HepG2 (cell line): ENCODE data around the gene FOCAD. TPM values are rescaled to one million over a fixed set of nuclear protein-coding genes. Genes with fewer than 3 reads are reported as not detected.

Source experiments
- ASH2L ChIP-seq: fragments of 300-600, 200-600 bp; sonication (generic); IDR thresholded peaks from 2 replicates; pipeline ENCODE4 v1.7.0; 2017; ENCODE audit warnings: low read depth, mild to moderate bottlenecking, moderate library complexity, mixed read lengths, low read length; ENCODE audit not compliant: insufficient read length
- ATM ChIP-seq: fragments of 450-650 bp; IDR thresholded peaks from 2 replicates; pipeline ENCODE4 v1.7.1; 2017; ENCODE audit warnings: mild to moderate bottlenecking, borderline replicate concordance
- CEBPG ChIP-seq: IDR thresholded peaks from 2 replicates; pipeline ENCODE4 v1.6.1; 2016
- HOXA3 ChIP-seq: sonication (generic); formaldehyde crosslinking; IDR thresholded peaks from 2 replicates; pipeline ENCODE4 v1.5.0; 2020; ENCODE audit warnings: missing genetic modification reagents
- IRF1 ChIP-seq: sonication (generic); formaldehyde crosslinking; IDR thresholded peaks from 2 replicates; pipeline ENCODE4 v1.4.0; 2020; ENCODE audit warnings: low read depth, mild to moderate bottlenecking, missing genetic modification reagents
- IRX3 ChIP-seq: sonication (generic); formaldehyde crosslinking; IDR thresholded peaks from 2 replicates; pipeline ENCODE4 v1.8.1; 2023; ENCODE audit warnings: mild to moderate bottlenecking, low read depth, missing genetic modification reagents, borderline replicate concordance
- KLF11 ChIP-seq: IDR thresholded peaks from 2 replicates; pipeline ENCODE4 v1.6.1; 2016; ENCODE audit warnings: missing compliant biosample characterization
- ONECUT2 ChIP-seq: sonication (generic); formaldehyde crosslinking; IDR thresholded peaks from 2 replicates; pipeline ENCODE4 v1.4.0; 2020; ENCODE audit warnings: missing genetic modification reagents
- SIN3B ChIP-seq: fragments of 150-350 bp; IDR thresholded peaks from 2 replicates; pipeline ENCODE4 v1.6.1; 2014; ENCODE audit warnings: low read length
- SMARCC2 ChIP-seq: fragments of 450-650 bp; IDR thresholded peaks from 2 replicates; pipeline ENCODE4 v1.6.1; 2017; ENCODE audit warnings: antibody characterized with exemption, mild to moderate bottlenecking
- TFDP1 ChIP-seq: IDR thresholded peaks from 2 replicates; pipeline ENCODE4 v1.6.1; 2016; ENCODE audit warnings: missing compliant biosample characterization, missing genetic modification reagents, borderline replicate concordance
- ZBTB3 ChIP-seq: sonication (generic); formaldehyde crosslinking; IDR thresholded peaks from 2 replicates; pipeline ENCODE4 v1.4.0; 2020; ENCODE audit warnings: low read depth, mild to moderate bottlenecking, moderate library complexity, missing genetic modification reagents, borderline replicate concordance
- ZFP1 ChIP-seq: IDR thresholded peaks from 2 replicates; pipeline ENCODE4 v1.6.1; 2016
- ZFP90 ChIP-seq: sonication (generic); formaldehyde crosslinking; IDR thresholded peaks from 2 replicates; pipeline ENCODE4 v1.8.0; 2022; ENCODE audit warnings: missing genetic modification reagents, mild to moderate bottlenecking, inconsistent platforms, borderline replicate concordance
- ZNF234 ChIP-seq: sonication (generic); formaldehyde crosslinking; conservative IDR thresholded peaks from 2 replicates; pipeline ENCODE4 v1.5.1; 2020; ENCODE audit warnings: mild to moderate bottlenecking, missing genetic modification reagents
- ZNF431 ChIP-seq: sonication (generic); formaldehyde crosslinking; IDR thresholded peaks from 2 replicates; pipeline ENCODE4 v1.9.0; 2022; ENCODE audit warnings: missing genetic modification reagents, low read depth, mild to moderate bottlenecking, borderline replicate concordance
- ZNF580 ChIP-seq: IDR thresholded peaks from 2 replicates; pipeline ENCODE4 v1.6.1; 2016; ENCODE audit warnings: low read depth, borderline replicate concordance
- ZNF589 ChIP-seq: sonication (generic); formaldehyde crosslinking; conservative IDR thresholded peaks from 2 replicates; pipeline ENCODE4 v1.8.0; 2022; ENCODE audit warnings: mild to moderate bottlenecking, moderate library complexity, missing genetic modification reagents
- ZNF598 ChIP-seq: sonication (generic); formaldehyde crosslinking; IDR thresholded peaks from 2 replicates; pipeline ENCODE4 v1.5.1; 2020; ENCODE audit warnings: mild to moderate bottlenecking, missing genetic modification reagents, borderline replicate concordance
- ZNF766 ChIP-seq: sonication (generic); formaldehyde crosslinking; IDR thresholded peaks from 2 replicates; pipeline ENCODE4 v1.5.0; 2020; ENCODE audit warnings: missing genetic modification reagents, borderline replicate concordance
- ZNF850 ChIP-seq: sonication (generic); formaldehyde crosslinking; conservative IDR thresholded peaks from 2 replicates; pipeline ENCODE4 v1.9.0; 2021; ENCODE audit warnings: mild to moderate bottlenecking, missing genetic modification reagents
- polyA plus RNA-seq, 8 experiments: library from polyadenylated mRNA; depleted of rRNA in 3 of 8; stranded (reverse) in 7 of 8; unstranded in 1 of 8; fragments of >200 nt; fragmentation: Illumina TruSeq in 4 of 8; extraction: Trizol in 4 of 8; gene quantifications; 2 replicates each; pipeline versions ENCODE4 v1.2.1 to v1.2.3, GENCODE V29; 2011 to 2016; ENCODE audit warnings: low read depth in 4 of 8, missing spikeins in 1 of 8, mixed read lengths in 1 of 8; ENCODE audit not compliant: insufficient read depth in 1 of 8
- total RNA-seq, 5 experiments: library from RNA; depleted of rRNA; stranded (reverse); fragments of >200 nt; fragmentation: Illumina TruSeq; extraction: Trizol; gene quantifications; 2 replicates each; pipeline ENCODE4 v1.2.3, GENCODE V29; 2016; ENCODE audit warnings: low read depth in 1 of 5
- TF ChIP-seq, protein P1 (sequence below): sonication (generic); formaldehyde crosslinking; IDR thresholded peaks from 2 replicates; pipeline ENCODE4 v1.4.0; 2020; ENCODE audit warnings: missing genetic modification reagents
- TF ChIP-seq, protein P2 (sequence below): sonication (generic); formaldehyde crosslinking; IDR thresholded peaks from 2 replicates; pipeline ENCODE4 v1.8.0; 2022; ENCODE audit warnings: missing genetic modification reagents, mild to moderate bottlenecking, borderline replicate concordance

The FOCAD gene
- total and polyA plus RNA-seq, 2 of the 13 experiments (the other 11 are each of a cell fraction or from before 2014, with no cell fraction given): 18.0 to 31.1 TPM

DNA sequence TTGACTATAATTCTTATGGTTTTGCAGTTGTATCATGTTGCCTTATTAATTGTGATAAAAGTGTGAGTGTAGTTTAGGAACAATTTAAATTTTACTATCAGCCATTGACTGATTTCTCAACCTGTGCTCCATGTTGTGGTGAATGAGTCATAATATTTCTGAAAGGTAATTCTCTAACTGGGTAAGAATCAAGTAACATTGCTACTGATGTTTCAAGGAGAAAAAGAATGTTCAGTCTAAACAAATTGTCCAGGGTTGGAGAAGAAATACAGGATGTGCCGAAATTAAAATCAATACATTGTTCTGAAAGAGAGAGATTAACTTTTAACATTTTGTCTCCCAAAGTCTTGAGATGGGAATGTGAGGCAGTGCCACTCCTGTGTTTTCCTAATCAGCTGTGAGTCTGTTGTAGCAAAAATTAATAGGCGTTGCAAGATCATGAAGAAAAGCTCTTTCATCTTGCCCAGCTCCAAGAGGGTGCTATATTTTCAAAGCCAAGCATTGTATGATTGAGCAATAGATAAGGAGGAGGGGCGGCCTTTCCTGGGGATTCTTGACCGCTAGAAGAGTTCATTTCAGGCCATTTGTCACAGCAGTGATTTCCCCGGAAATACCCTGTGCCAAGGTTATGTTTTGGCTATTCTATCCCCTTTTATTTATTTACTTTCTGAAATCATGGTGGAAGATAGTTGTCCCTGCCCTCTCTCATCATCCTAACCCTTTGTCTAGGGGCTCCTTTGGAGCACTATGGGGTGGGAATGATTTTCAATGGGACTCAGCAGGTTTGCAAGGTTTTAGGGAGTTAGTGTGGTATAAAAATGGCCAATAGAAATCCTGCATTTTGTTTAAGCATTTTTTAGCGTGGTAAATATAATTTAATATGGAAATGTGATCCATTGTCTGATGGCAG is 151.6 kb downstream of the FOCAD start (continued):
- TF ChIP-seq TFDP1 (CRISPR knock-in tag) (no peak), ATM (no peak), ONECUT2 (CRISPR knock-in tag) (peak; percentile 22; the same call in 1 of the 2 replicates), CEBPG (CRISPR knock-in tag) (peak; percentile 94), ASH2L (no peak), ZNF234 (CRISPR knock-in tag) (no peak), IRF1 (CRISPR knock-in tag) (no peak), ZNF580 (0 out of 2 replicates have a peak, but pooled peaks have one; percentile 45), ZNF431 (no peak), SMARCC2 (no peak), ZFP1 (0 out of 2 replicates have a peak, but pooled peaks have one; percentile 28), KLF11 (CRISPR knock-in tag) (no peak), ZNF589 (0 out of 2 replicates have a peak, but pooled peaks have one; percentile 6), ZNF598 (CRISPR knock-in tag) (no peak), HOXA3 (CRISPR knock-in tag) (0 out of 2 replicates have a peak, but pooled peaks have one; percentile 29), ZFP90 (CRISPR knock-in tag) (no peak), SIN3B (no peak), ZBTB3 (CRISPR knock-in tag) (no peak), ZNF766 (CRISPR knock-in tag) (no peak), ZNF850 (no peak), IRX3 (CRISPR knock-in tag) (no peak)
- TF ChIP-seq, protein P1, sequence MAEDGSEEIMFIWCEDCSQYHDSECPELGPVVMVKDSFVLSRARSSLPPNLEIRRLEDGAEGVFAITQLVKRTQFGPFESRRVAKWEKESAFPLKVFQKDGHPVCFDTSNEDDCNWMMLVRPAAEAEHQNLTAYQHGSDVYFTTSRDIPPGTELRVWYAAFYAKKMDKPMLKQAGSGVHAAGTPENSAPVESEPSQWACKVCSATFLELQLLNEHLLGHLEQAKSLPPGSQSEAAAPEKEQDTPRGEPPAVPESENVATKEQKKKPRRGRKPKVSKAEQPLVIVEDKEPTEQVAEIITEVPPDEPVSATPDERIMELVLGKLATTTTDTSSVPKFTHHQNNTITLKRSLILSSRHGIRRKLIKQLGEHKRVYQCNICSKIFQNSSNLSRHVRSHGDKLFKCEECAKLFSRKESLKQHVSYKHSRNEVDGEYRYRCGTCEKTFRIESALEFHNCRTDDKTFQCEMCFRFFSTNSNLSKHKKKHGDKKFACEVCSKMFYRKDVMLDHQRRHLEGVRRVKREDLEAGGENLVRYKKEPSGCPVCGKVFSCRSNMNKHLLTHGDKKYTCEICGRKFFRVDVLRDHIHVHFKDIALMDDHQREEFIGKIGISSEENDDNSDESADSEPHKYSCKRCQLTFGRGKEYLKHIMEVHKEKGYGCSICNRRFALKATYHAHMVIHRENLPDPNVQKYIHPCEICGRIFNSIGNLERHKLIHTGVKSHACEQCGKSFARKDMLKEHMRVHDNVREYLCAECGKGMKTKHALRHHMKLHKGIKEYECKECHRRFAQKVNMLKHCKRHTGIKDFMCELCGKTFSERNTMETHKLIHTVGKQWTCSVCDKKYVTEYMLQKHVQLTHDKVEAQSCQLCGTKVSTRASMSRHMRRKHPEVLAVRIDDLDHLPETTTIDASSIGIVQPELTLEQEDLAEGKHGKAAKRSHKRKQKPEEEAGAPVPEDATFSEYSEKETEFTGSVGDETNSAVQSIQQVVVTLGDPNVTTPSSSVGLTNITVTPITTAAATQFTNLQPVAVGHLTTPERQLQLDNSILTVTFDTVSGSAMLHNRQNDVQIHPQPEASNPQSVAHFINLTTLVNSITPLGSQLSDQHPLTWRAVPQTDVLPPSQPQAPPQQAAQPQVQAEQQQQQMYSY: no peak
- TF ChIP-seq, protein P2, sequence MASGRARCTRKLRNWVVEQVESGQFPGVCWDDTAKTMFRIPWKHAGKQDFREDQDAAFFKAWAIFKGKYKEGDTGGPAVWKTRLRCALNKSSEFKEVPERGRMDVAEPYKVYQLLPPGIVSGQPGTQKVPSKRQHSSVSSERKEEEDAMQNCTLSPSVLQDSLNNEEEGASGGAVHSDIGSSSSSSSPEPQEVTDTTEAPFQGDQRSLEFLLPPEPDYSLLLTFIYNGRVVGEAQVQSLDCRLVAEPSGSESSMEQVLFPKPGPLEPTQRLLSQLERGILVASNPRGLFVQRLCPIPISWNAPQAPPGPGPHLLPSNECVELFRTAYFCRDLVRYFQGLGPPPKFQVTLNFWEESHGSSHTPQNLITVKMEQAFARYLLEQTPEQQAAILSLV (CRISPR knock-in tag): no peak
